Measurements from ENCODE around the gene DOK3.
"Not testable (repeated sequence)": the region's sequence is repeated elsewhere in the genome, so short reads cannot be mapped to it uniquely, and the experiment has no call there.

The DOK3 gene

DNA sequence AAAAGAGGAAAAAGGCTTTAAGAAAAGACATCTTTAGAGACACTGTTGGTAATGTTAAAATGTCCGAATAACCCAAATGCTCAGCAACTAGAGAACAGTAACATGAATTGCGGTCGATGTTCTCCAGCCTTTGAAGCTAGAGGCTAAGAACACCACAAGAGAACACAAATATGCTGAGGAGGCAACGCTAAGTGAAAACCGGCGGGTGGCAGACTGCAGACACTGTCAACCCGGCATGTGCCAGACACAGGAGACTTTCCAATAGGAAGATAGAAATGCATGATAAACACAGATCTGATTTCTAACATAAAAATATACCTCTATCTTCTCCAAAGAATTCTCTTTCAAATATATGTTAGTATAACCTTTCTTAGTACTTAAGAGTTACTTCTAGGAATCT is 25.5 kb upstream of the DOK3 start:
- no peak for DNase-seq (ENCODE audit: low read depth, low spot score)

DNA sequence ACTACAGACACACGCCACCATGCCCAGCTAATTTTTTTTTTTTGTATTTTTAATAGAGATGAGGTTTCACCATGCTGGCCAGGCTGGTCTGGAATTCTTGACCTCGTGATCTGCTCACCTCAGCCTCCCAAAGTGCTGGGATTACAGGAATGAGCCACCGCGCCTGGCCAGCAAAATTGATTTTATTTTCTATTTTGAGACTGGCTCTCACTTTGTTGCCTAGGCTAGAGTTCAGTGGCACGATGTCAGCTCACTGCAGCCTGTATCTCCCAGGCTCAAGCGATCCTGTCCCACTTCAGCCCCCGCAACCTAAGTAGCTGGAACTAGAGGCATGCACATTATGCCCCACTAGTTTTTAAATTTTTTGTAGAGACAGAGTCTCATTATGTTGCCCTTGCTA is 24.8 kb upstream of the DOK3 start:
- not testable (repeated sequence) for DNase-seq (ENCODE audit: low read depth, low spot score)

DNA sequence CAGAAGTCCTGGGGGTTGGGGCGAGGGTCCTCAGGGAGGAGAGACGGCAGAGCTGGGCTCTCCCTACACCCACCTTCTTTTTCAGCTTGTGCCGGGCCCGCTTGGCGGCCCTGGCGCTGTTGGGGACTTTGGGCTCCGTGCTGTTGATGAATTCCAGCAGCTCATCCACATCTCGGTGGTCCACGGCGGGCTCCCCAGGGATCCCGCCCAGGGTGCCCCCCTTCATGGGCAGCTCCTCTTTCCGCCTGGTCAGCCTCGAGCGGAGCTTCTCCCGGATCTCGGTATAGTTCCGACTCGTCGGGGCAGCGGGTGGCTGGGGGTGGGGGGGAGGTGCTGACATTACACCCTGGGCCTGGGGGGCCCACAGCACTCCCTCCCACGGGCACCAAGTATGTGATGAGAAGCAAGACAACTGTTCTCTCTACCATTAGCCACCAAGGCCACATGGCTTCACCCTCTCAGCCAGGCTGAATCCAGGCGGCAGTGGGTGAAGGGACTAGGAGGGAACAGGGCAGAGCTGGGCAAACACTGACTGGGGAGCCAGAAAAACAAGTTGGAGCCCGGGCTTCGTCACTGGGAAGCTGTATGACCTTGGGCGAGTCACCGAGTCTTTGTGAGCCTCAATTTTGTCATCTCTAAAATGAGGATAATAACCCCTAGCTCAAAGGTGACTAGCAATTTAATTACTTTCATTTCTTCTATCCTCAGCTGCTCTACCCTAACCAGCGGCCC is 21.7 kb upstream of the DOK3 start:
- DNase-seq (ENCODE audit: low read depth, low spot score): no peak

DNA sequence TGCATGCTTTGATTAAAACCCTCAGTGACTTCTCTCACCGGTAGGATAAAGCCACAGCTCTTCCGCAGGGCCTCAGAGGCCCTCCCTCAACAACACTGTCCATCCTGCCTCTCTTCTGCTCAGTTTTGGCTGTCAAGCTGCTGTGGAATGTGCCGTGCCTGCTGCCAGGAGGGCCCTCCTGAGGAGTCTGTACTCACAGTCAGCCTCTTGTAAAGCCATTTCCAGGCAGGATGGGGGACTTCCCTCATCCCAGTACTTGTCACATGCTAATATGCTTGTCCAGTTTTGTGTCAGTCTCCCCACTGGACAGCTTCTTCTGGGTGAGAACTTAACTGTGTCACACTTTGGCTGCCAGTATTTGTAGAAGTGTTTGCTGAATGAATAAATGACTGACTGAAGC is 21.0 kb upstream of the DOK3 start:
- DNase-seq (ENCODE audit: low read depth, low spot score): no peak

DNA sequence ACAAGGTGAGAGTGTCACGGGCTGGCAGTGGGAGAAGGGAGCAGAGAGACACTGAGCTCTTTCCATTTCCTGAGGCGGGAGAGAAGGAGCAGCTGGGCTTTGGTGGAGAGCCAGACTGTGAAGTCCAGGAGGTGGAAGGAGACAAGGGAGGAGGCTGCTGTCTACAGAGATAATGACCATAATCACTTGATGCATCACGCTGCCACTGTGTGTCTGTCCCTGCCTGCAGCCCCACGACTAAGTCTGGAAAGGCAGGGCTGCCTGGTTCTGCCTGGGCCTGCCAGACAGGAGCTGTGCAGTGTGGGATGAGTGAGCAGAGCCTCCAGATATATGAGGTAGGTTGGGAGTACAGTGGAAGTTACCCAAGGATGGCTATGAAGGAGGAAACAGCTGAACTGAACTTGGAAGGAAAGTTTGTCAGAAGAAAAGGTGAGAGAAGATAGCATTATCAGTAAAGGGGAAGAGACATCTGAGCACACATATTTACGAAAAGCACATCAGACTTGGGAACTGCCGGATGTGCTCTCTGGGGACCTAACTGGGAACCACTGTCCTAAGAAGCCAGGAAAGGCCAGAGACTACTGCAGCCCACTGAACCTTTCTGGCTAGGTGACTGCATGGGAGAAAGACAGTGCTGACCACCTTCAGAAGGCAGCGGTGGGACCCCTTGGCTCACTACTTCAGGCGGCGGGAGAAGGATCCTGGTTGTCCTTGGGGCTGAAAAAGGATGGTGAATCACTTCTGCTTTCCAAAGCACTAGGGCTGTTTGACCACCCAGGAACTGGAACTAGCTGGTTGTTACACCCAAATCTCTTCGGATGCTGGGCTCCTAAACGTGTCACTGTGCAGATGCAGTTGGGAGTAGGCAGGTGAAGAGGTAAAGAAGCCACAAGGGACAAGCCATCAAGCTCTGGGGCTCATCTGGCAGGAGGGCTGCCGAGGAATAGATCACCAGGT is 19.9 kb upstream of the DOK3 start:
- DNase-seq (ENCODE audit: low read depth, low spot score): no peak

DNA sequence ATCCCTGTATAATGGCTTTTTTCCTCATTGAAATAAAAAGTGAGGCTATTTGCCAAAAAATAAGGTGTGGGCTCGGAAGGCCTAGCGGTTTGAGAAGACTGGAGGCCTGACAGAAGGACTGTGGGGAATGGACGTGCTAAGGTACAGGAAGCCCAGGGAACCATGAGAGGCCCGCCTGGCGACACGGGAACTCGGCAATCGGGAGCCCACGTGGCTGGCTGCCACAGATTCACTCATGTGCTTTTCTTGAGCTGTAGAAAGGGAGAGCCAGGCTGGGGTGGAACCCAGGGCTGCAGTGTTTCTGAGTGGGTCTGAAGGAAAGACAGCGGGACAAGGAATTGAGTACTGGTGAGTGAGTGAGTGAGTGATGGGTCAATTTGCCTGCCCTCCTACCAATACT is 19.0 kb upstream of the DOK3 start:
- no peak for DNase-seq (ENCODE audit: low read depth, low spot score)

DNA sequence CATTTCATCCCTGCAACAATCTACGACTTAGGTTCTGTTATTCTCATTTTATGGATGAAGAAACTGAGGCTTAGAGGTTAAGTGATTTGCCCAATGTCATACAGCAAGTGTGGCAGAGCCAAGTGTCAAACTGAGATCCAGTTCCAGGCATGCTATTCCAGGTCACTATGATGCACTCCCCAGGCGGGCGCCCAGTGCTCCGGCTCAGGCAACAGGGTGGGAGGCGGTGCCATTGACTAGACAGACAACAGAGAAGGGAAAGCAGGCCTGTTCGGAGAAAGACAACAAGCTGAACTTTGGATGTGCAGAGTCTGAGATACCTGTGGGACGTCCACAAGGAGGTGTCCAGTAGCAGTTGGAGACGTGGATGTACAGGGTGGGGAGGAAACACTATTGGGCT is 18.0 kb upstream of the DOK3 start:
- DNase-seq (ENCODE audit: low read depth, low spot score): no peak

DNA sequence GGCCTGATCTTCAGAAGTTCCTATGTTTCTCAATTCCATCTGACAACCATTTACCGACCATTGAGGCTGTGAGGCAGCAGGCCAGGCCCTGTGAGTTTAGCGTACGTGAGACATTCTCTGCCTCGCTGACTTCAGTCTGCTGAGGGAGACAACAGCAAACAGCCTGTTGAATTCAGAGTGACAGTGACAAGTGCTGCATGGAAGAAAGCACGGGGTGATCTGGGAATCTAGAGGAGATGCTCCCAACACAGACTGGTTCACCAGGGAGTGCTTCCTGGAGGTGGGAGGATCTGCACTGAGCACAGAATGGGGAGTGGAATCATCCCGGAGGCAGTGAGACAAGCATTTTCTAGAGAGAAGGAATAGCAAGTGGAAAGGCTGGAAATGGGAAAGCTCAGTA is 17.2 kb upstream of the DOK3 start:
- DNase-seq (ENCODE audit: low read depth, low spot score): no peak

DNA sequence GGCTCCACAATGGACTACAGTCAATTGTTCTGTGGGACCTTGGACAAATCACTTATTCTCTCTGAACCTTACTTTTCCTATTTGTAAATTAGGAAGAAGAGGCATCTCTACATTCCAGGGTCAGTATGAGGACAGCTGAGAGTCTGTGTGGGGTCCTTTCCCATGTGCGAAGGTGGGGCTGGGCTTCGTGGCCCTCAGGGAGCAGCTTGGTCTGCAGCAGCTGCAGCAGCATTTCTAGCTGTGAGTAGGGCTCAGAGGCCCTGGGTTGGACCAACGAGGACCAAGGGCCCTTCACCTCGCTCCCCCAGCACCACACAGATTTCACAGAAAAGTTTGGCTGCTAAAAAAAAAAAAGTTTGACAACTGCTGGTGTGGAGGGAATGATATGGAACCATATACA is 16.6 kb upstream of the DOK3 start:
- DNase-seq (ENCODE audit: low read depth, low spot score): no peak

DNA sequence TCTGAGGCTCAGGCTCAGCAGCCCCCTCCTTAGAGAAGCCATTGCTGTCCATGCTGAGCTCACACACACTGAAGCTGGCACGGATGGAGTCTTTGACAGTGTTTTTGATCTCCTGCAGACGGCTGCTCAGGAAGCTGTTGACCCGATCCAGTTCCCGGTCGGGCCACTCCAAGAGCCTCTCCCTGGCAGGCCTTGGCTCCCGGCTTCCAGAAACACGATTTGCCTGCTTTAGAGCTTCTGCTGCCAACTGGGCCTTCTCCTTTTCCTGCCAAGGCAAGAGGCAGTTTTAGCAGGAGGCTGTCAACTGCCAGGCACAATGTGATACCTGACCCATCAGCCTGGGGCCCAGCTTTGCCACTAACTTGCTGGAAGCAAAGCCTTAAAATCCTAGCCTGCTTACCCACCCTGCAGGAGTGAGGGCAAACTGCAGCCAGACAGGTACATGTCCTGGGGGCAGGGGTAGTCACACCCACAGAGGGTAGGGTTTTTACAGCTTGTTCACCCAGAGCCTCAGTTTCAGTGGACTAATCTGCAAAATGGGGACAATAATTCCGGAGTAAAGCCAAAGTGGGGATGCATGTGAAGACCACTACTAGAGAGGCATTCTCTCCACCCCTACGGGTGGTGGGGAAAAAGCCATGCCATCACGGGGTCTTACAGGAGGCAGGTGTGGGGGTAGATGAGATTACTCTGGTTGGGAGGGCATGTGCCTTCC is 15.5 kb upstream of the DOK3 start:
- DNase-seq (ENCODE audit: low read depth, low spot score): no peak

DNA sequence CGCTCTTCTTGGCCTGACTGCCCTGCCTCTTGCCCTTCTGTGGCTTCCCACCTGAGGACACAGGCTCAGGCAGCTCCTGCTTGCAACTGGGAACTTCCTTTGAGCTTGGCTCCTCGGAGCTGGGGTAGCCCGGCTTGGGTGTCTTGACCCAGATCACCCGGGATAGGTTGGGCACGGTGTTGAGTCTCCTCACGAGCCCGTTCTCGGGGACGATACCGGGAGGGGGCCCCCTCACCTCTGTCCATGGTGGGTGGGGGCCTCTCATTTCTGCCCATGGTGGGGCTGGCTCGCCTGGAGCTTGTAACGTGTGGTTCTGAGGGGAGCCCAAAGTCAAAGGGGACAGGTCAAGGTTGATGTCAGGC is 14.9 kb upstream of the DOK3 start:
- DNase-seq (ENCODE audit: low read depth, low spot score): no peak

DNA sequence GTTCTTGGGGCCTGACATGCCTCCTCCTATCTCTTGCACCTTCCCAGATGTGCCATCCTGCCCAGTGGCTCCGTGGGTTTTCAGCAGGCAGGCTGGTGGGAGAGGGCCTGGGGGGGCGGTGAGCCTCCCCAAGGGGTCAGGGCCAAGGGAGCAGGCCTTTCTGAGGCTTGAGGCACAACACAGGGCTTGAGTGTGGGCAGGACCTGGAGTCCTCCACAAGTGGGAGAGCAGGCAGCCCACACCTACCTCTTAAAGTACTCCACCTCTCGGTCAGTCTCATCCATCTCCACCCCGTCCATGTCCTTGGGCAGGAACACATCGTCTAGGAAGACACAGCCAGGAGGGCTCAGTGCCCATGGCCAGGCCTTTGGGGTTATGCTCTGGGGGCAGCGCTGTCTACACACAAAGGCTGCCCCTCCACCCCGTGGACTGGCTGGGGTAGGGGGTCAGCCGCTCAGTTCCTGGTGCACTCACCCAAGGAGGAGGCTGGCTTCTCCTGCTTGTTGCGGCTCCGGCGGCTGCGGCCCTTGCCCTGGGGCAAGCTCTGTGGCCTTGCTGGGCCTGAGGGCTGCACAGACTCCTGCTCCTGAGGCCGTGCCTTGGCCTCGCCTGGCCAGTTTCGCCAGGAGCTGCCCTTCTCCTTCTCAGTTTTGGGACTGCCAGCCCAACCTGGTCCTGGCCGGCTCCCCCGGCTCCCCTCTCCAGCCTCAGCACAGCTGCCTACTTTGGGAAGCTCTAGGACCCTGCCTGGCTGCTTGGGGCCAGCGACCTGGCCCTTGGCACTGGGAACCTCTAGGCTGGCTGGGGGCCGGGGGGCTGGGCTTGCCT is 14.3 kb upstream of the DOK3 start:
- DNase-seq (ENCODE audit: low read depth, low spot score): no peak

DNA sequence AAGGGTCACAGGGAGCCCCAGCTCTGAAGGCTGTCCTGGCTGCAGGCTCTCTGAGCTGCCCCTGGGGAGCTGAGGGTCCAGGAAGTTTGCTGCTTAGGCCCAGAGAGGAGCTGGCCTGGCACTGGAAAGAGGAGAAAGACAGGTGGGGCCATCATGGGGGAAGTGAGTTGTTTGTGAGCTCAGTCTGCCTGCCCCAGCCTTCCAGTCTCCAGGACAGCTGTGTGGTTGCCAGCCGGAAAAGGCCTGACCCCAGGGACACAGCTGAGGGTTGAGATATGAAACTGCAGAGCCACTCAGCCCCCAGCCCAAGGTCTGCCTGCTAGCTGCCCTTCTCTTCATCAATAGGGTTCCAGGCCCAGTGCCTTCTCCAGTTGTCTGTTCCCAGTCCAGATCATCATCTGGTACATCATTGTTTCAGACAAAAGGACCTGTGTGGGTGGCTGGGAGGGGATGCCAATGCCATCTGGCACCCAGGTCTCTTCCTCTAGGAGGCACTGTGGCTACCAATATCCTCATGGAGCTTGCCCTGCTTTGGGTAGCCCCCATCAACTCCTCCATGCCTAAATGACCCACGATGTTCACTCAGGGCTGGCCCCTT is 11.4 kb upstream of the DOK3 start:
- DNase-seq (ENCODE audit: low read depth, low spot score): no peak

DNA sequence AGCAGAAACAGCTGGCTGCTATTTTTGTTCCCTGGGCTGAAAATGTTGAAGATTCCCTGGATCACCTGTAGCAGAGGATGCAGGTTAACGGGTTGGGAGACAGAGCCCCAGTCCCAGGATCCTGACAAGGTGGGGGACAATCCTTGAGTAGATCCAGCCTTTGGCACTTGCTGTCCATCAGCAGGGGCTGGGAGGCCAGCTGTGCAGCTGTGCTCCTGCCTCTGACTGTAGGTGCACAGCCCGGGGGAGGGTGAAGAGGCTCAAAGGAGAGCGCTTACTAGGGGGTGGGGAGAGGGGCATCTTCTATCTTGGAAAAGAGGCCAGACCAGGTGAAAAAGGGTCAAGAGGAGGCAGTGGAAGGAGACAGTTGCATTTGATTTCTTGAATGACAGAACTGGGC is 10.6 kb upstream of the DOK3 start:
- DNase-seq (ENCODE audit: low read depth, low spot score): no peak

DNA sequence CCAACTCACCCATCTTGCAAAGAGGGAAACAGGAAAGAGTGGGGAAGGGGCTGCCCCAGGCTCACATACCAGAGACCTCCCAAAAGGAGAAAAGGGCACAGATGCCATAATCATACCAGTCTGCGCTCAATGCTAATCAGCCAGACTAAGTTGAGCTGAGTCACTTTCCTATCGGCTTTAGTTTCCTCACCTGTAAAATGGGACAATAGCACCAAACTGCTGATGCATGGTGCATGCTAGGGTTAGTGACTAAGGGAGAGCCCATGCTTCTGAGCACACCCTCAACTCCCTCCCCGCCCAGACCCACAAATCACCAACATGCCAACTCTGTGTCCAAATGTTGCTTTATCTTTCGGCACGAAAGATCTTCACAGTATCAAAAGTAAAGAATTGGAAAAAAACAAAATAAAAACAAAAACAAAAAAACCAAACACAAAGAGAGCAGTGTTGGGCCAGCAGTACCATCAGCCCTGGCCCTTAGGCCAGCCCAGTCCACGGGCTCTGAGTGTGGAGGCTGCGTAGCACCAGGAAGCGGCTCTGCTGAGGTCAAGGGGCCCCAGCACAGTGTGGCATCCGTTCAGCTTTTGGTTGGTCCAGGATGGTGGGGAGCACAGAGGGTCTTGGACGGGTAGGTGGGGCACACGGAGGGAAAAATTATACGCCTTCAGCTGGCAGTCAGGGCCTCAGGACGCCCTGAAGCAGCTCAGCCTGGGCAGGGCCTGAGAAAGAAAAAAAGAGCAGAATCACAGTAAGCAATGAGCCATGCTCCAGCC is 10.0 kb upstream of the DOK3 start:
- no peak for DNase-seq (ENCODE audit: low read depth, low spot score)

DNA sequence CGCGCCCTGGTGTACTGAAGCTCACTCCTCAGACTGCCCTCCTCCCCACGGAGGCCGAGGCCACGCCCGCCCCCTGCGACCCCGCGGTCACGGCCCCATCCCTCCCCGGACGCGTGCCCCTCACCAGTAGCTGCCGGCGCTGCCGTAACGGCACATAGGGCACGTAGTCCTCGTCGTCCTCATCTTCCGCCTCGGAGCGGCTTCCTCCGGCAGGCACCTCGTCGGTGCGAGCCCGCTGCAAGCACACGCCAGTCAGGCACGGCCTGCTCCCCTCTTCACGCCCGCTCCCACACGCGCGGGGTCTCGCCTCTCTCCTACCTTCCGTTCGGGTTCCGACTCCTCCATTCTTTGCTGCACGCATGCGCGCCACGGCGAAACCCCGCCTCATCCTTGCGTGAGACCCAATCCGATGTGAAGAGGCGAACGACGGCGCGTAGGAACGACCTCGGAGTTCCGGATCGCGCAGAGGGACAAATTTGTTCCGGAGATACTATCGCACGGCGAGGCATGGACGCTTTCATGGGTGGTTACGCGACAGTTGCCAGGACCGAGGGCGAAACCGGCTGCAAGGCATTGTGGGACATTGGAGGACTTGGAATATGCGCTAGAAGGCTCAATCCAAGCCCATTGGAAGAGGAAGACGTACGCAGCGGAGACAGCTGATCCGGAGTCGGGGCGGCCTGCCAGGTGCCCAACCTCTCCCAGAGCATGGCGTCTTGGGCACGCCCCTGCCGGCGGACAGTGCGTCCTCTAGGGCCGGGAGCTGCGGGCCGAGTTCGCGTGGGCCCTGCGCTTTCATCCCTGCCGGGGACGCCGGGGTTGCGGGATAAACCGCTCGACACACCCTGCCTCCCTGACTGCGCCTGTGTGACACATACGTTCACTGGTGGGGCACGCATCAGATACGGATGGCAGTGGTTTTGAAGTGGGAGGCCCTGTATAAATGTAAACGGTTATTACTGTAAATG is 7.3 kb upstream of the DOK3 start, which contains the start of gene DDX41:
DDX41 (minus strand) TSS at position 361 of the 968 bp plus-strand sequence; CDS start at position 345, 16 bp downstream.
- peak; percentile 98 for DNase-seq (ENCODE audit: low read depth, low spot score)

DNA sequence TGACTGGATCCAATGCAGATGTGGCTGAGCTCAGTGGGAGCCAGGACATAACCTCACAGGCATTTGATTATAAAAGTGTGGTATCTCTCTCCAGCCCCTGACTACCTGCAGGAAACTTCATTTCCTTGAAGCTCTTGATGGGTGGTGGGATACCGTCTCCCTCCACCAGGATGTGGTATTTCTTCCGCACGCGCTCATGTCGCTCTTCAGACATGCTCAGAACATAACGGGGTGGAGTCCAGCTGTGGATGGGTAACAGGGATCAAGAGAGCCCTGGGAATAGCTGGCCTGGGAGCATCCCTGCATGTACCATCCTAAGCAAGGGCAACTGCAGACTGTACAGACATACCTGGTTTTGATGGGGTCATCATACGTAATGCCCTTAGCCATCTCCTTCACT is 6.0 kb upstream of the DOK3 start:
- DNase-seq (ENCODE audit: low read depth, low spot score): no peak

DNA sequence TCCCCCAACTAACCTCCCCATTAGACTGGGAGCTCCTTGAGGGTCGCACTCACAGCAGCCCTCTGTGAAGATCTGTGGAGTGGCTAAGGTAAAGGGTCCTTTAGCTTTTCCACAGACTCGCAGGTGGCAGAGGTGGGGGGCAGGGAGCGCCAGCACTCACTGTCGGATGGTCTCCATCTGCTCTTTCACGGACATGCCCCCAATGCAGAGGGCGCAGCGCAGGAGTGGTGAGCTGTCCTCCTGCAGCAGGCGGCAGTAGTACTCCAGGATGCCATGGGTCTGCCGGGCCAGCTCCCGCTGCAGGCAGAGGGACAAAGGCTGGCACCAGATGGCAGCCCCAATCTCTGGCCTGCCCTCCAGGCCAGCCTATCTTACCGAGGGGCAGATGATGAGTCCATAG is 4.9 kb upstream of the DOK3 start:
- no peak for DNase-seq (ENCODE audit: low read depth, low spot score)

DNA sequence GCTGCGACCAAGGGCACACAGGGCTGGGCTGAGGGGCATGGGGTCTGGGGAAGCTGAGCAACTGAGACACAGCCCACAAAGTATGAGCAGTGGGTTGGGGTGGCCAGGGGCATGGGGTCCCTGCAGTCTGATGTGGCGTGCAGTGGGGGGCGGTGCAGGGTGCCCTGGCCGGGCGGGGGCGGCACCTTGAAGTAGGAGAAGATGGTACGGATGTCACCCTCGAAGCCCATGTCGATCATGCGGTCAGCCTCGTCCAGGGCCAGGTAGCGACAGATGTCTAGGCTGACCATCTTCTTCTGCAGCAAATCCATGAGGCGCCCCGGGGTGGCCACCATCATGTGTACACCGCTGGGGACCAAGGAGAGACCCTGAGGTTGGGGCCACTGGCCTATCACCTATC is 3.9 kb upstream of the DOK3 start:
- DNase-seq (ENCODE audit: low read depth, low spot score): no peak
